ENCODE measurements around the gene ZNF593. TPM values are rescaled to one million over a fixed set of nuclear protein-coding genes. Genes with fewer than 3 reads are reported as not detected.
A peak's percentile ranks its signal among the peaks of the same experiment; 100 is the strongest.

Gene ZNF593
- total and polyA plus RNA-seq, 9 of the 15 experiments (the other 6 are each of a cell fraction or from before 2014, with no cell fraction given), result 9.8 to 334 (median 48.2) TPM

DNA sequence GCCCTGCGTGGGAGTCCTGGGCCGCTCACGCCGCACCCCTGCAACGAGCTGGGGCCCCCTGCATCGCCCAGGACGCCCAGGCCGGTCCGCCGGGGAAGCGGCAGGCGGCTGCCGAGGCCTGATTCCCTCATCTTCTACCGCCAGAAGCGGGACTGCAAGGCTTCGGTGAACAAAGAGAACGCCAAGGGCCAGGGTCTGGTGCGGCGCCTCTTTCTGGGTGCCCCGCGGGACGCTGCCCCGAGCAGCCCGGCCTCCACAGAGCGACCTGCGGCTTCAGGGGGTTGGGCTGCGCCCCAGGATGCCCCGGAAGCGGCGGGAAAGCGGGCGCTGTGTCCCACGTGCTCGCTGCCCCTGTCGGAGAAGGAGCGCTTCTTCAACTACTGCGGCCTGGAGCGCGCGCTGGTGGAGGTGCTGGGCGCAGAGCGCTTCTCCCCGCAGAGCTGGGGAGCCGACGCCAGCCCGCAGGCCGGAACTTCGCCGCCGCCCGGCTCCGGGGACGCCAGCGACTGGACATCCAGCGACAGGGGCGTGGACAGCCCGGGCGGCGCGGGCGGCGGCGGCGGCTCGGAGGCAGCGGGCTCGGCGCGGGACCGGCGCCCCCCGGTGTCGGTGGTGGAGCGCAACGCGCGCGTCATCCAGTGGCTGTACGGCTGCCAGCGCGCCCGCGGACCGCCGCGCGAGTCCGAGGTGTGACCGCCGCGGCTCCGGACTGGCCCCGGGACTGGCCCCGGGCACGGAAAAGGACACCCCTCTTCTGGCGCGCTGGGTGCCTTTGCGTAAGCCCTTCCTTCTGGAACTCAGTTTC is 8.1 kb upstream of the ZNF593 start (continued):
- TF ChIP-seq, protein P1, sequence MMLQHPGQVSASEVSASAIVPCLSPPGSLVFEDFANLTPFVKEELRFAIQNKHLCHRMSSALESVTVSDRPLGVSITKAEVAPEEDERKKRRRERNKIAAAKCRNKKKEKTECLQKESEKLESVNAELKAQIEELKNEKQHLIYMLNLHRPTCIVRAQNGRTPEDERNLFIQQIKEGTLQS (IDR thresholded peaks at IDR 0.05), result no peak
- TF ChIP-seq, protein P1 (CRISPR knock-in tag; conservative IDR thresholded peaks at IDR 0.05), result peak; percentile 90; the same call in 1 of the 2 replicates
- TF ChIP-seq ZNF699 (CRISPR knock-in tag; IDR thresholded peaks at IDR 0.05; ENCODE audit: insufficient replicate concordance) (no peak), MED1 (CRISPR knock-in tag; IDR thresholded peaks at IDR 0.05; ENCODE audit: borderline replicate concordance) (no peak), BRD9 (IDR thresholded peaks at IDR 0.05; ENCODE audit: low read depth, partially characterized antibody) (no peak), NBN (IDR thresholded peaks at IDR 0.05; ENCODE audit: low read depth) (0 out of 2 replicates have a peak, but pooled peaks have one; percentile 39), MYC (IDR thresholded peaks at IDR 0.05; ENCODE audit: low read depth, low read length) (peak; percentile 95), MYC (CRISPR knock-in tag; IDR thresholded peaks at IDR 0.05; ENCODE audit: borderline replicate concordance, low read depth) (peak; percentile 96; the same call in 1 of the 2 replicates), GTF2F1 (IDR thresholded peaks at IDR 0.05; ENCODE audit: low read depth, low read length) (no peak), CREM (IDR thresholded peaks at IDR 0.05; ENCODE audit: low read depth) (peak; percentile 86), BRF1 (IDR thresholded peaks at IDR 0.05; ENCODE audit: borderline replicate concordance, extremely low read depth, insufficient read length) (no peak), FOXM1 (IDR thresholded peaks at IDR 0.05; ENCODE audit: low read depth) (no peak), FOXM1 (CRISPR knock-in tag; IDR thresholded peaks at IDR 0.05; ENCODE audit: low read depth) (peak; percentile 93), ZNF717 (CRISPR knock-in tag; IDR thresholded peaks at IDR 0.05) (no peak), POLR3A (IDR thresholded peaks at IDR 0.05; ENCODE audit: borderline replicate concordance, extremely low read depth, insufficient read depth, insufficient read length) (no peak), MYBL2 (IDR thresholded peaks at IDR 0.05; ENCODE audit: low read depth) (no peak), MYBL2 (CRISPR knock-in tag; IDR thresholded peaks at IDR 0.05; ENCODE audit: borderline replicate concordance) (no peak)
- TF ChIP-seq, protein P2, sequence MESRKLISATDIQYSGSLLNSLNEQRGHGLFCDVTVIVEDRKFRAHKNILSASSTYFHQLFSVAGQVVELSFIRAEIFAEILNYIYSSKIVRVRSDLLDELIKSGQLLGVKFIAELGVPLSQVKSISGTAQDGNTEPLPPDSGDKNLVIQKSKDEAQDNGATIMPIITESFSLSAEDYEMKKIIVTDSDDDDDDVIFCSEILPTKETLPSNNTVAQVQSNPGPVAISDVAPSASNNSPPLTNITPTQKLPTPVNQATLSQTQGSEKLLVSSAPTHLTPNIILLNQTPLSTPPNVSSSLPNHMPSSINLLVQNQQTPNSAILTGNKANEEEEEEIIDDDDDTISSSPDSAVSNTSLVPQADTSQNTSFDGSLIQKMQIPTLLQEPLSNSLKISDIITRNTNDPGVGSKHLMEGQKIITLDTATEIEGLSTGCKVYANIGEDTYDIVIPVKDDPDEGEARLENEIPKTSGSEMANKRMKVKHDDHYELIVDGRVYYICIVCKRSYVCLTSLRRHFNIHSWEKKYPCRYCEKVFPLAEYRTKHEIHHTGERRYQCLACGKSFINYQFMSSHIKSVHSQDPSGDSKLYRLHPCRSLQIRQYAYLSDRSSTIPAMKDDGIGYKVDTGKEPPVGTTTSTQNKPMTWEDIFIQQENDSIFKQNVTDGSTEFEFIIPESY (CRISPR knock-in tag; IDR thresholded peaks at IDR 0.05), result peak; percentile 58
- TF ChIP-seq, protein P3, sequence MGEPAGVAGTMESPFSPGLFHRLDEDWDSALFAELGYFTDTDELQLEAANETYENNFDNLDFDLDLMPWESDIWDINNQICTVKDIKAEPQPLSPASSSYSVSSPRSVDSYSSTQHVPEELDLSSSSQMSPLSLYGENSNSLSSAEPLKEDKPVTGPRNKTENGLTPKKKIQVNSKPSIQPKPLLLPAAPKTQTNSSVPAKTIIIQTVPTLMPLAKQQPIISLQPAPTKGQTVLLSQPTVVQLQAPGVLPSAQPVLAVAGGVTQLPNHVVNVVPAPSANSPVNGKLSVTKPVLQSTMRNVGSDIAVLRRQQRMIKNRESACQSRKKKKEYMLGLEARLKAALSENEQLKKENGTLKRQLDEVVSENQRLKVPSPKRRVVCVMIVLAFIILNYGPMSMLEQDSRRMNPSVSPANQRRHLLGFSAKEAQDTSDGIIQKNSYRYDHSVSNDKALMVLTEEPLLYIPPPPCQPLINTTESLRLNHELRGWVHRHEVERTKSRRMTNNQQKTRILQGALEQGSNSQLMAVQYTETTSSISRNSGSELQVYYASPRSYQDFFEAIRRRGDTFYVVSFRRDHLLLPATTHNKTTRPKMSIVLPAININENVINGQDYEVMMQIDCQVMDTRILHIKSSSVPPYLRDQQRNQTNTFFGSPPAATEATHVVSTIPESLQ (CRISPR knock-in tag; IDR thresholded peaks at IDR 0.05), result peak; percentile 99
- TF ChIP-seq, protein P4, sequence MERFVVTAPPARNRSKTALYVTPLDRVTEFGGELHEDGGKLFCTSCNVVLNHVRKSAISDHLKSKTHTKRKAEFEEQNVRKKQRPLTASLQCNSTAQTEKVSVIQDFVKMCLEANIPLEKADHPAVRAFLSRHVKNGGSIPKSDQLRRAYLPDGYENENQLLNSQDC (CRISPR knock-in tag; IDR thresholded peaks at IDR 0.05), result no peak
- TF ChIP-seq, protein P5, sequence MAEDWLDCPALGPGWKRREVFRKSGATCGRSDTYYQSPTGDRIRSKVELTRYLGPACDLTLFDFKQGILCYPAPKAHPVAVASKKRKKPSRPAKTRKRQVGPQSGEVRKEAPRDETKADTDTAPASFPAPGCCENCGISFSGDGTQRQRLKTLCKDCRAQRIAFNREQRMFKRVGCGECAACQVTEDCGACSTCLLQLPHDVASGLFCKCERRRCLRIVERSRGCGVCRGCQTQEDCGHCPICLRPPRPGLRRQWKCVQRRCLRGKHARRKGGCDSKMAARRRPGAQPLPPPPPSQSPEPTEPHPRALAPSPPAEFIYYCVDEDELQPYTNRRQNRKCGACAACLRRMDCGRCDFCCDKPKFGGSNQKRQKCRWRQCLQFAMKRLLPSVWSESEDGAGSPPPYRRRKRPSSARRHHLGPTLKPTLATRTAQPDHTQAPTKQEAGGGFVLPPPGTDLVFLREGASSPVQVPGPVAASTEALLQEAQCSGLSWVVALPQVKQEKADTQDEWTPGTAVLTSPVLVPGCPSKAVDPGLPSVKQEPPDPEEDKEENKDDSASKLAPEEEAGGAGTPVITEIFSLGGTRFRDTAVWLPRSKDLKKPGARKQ (CRISPR knock-in tag; IDR thresholded peaks at IDR 0.05), result no peak
